ENCODE results near the gene LOXL1.

DNA sequence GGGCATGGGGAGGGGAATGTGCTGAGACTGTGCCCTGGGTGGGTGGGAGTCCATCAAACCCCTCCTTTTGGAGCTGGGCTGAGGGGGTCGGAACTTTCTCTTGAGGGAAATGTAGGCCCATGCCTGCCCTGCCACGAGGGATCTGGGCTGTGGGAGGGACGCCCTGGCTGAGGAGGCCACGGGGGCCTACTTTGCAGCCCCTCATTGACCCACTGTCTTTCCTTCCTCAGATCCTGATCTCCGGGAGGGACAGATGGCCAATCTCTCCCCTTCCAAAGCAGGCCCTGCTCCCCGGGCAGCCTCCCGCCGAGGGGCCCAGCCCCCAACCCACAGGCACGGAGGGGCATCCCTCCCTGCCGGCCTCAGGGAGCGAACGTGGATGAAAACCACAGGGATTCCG, 25.3 kb downstream of the LOXL1 start:
- TF ChIP-seq, protein P1, sequence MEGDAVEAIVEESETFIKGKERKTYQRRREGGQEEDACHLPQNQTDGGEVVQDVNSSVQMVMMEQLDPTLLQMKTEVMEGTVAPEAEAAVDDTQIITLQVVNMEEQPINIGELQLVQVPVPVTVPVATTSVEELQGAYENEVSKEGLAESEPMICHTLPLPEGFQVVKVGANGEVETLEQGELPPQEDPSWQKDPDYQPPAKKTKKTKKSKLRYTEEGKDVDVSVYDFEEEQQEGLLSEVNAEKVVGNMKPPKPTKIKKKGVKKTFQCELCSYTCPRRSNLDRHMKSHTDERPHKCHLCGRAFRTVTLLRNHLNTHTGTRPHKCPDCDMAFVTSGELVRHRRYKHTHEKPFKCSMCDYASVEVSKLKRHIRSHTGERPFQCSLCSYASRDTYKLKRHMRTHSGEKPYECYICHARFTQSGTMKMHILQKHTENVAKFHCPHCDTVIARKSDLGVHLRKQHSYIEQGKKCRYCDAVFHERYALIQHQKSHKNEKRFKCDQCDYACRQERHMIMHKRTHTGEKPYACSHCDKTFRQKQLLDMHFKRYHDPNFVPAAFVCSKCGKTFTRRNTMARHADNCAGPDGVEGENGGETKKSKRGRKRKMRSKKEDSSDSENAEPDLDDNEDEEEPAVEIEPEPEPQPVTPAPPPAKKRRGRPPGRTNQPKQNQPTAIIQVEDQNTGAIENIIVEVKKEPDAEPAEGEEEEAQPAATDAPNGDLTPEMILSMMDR (IDR thresholded peaks at IDR 0.05) = no peak
- no peak for TF ChIP-seq POLR2A (IDR thresholded peaks at IDR 0.05)

All from body of pancreas (tissue), 4 donors.